ENCODE measurements around the gene LIN54. TPM values are rescaled to one million over a fixed set of nuclear protein-coding genes. Genes with fewer than 3 reads are reported as not detected.

LIN54 gene
- total and polyA plus RNA-seq, 10 donors: 2.0 to 15.3 (median 12.5) TPM

DNA sequence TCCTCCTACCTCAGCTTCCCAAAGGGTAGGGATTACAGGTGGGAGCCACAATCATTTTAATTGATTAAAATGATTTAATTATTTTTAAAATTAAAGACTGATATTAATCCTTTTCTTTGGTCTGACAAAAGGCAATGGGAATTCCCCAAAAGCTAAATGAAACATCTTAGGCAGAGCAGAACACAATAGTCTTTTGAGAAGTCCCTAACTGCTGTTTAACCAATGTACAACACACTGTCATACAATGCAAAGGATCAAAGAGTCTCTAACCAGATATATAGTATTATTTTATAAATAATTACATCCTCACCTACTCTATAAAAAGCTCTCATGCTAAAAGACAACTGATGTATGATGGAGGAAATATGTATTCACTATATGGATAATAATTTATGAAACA is 63.1 kb downstream of the LIN54 start:
- Histone ChIP-seq H3K4me1 (no peaks in the 10 kb centered on the region), H3K4me3 (no peak overlapping the region), H3K27me3 (replicated peaks in 1 of 7) (no peaks in the 10 kb centered on the region), H3K9me3 (no peaks in the 10 kb centered on the region), H3K27ac (no peak overlapping the region), H3K36me3 (peaks cover 0 to 46% (median 4%) of the 10 kb centered on the region in 6 donors)
- intact Hi-C loops (cut with DNase I; ENCODE audit: low total_unique reads): no loop called here
- TF ChIP-seq POLR2A (IDR thresholded peaks at IDR 0.05): no peak
- TF ChIP-seq, protein P1, sequence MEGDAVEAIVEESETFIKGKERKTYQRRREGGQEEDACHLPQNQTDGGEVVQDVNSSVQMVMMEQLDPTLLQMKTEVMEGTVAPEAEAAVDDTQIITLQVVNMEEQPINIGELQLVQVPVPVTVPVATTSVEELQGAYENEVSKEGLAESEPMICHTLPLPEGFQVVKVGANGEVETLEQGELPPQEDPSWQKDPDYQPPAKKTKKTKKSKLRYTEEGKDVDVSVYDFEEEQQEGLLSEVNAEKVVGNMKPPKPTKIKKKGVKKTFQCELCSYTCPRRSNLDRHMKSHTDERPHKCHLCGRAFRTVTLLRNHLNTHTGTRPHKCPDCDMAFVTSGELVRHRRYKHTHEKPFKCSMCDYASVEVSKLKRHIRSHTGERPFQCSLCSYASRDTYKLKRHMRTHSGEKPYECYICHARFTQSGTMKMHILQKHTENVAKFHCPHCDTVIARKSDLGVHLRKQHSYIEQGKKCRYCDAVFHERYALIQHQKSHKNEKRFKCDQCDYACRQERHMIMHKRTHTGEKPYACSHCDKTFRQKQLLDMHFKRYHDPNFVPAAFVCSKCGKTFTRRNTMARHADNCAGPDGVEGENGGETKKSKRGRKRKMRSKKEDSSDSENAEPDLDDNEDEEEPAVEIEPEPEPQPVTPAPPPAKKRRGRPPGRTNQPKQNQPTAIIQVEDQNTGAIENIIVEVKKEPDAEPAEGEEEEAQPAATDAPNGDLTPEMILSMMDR (IDR thresholded peaks at IDR 0.05 in 8 of 11, conservative IDR thresholded peaks at IDR 0.05 in 3 of 11): no peak
- TF ChIP-seq POLR2AphosphoS5 (IDR thresholded peaks at IDR 0.05): no peak
- DNase-seq: no peak

DNA sequence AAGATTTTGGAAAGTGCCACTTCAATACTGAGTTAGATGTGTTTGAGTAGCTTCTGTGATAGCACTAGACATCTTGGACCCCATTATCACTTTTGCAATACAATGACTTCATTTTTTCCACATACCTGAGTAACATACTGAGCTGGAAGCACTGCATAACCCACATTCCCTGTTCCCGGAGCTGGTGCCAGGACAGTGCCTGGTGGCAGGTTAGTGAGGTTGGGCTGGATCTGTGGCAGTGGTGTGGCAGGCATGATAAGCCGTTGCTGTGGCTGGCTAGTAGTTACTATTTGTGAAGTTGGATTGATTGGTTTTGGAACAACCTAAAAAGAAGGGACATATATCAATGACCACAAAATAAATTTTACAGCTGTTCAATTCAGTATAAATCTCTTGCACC is 71.2 kb downstream of the LIN54 start:
- no peaks in the 10 kb centered on the region for H3K4me1 ChIP-seq

DNA sequence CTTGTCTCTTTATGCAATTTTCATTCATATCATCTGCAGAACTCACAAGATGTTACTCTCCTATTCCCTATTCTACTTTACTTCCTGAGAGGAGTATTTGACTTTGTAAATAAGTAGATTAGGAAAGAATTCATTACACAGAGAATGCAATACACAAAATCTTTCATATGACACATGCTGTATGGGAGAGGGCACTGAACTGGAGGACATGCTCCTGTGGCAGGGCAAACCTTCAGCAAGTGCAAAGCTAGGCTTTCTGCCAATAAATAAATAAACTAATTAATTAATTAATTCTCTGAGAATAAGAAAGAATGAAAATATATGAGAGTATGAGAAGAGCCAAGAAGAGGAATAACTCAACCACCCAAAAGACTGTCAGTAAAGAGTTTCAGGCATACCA is 76.2 kb downstream of the LIN54 start:
- intact Hi-C loops (cut with DNase I; ENCODE audit: low total_unique reads): no loop called here
- no peaks in the 10 kb centered on the region for H3K27me3 ChIP-seq (replicated peaks in 1 of 7)
- H3K4me1 ChIP-seq: no peaks in the 10 kb centered on the region
- no peak overlapping the region for H3K27ac ChIP-seq
- no peak for DNase-seq
- no peaks in the 10 kb centered on the region for H3K9me3 ChIP-seq
- peaks cover 0 to 97% (median 53%) of the 10 kb centered on the region in 6 donors for H3K36me3 ChIP-seq
- H3K4me3 ChIP-seq: no peak overlapping the region
- TF ChIP-seq, protein P1 (IDR thresholded peaks at IDR 0.05 in 8 of 11, conservative IDR thresholded peaks at IDR 0.05 in 3 of 11): no peak

More for the DNA sequence above, 71.2 kb downstream of the LIN54 start:
- TF ChIP-seq POLR2A (IDR thresholded peaks at IDR 0.05): no peak
- no peak for TF ChIP-seq POLR2AphosphoS5 (IDR thresholded peaks at IDR 0.05)
- TF ChIP-seq, protein P1 (IDR thresholded peaks at IDR 0.05 in 8 of 11, conservative IDR thresholded peaks at IDR 0.05 in 3 of 11): no peak
- H3K9me3 ChIP-seq: no peaks in the 10 kb centered on the region
- intact Hi-C loops (cut with DNase I; ENCODE audit: low total_unique reads): no loop called here
- 89 to 100% (median 99%) methylated on average over 2 of the region's 2 CpGs for WGBS, 5 donors
- H3K27ac ChIP-seq: no peak overlapping the region
- H3K4me3 ChIP-seq: no peak overlapping the region
- peaks cover 0 to 95% (median 56%) of the 10 kb centered on the region in 6 donors for H3K36me3 ChIP-seq
- no peaks in the 10 kb centered on the region for H3K27me3 ChIP-seq (replicated peaks in 1 of 7)
- DNase-seq: no peak

- intact Hi-C loops (cut with DNase I; ENCODE audit: low total_unique reads): no loop called here
- no peak overlapping the region for H3K27ac ChIP-seq
- H3K27me3 ChIP-seq (replicated peaks in 1 of 7): no peaks in the 10 kb centered on the region
- TF ChIP-seq POLR2AphosphoS5 (IDR thresholded peaks at IDR 0.05) (no peak), POLR2A (IDR thresholded peaks at IDR 0.05) (no peak)
- TF ChIP-seq, protein P1 (IDR thresholded peaks at IDR 0.05 in 8 of 11, conservative IDR thresholded peaks at IDR 0.05 in 3 of 11): no peak
- H3K4me1 ChIP-seq: no peaks in the 10 kb centered on the region
- no peaks in the 10 kb centered on the region for H3K9me3 ChIP-seq
- H3K4me3 ChIP-seq: no peak overlapping the region
- 78 to 90% (median 83%) methylated on average over 5 of the region's 5 CpGs for WGBS, 5 donors
- no peak for DNase-seq
- peaks cover 0 to 95% (median 30%) of the 10 kb centered on the region in 6 donors for H3K36me3 ChIP-seq
These were observed 79.5 kb downstream of the LIN54 start for GRCh38 chr4:82930848-82931755.

Data from spleen (tissue), 11 donors.